Erythroblast (primary cell): ENCODE data around the gene LHX8.

ENCODE experiments used
- GATA1 ChIP-seq: IDR thresholded peaks from 2 replicates; pipeline ENCODE4 v1.6.1; 2011; ENCODE audit warnings: low read depth, mild to moderate bottlenecking, control low read depth, low read length, moderate library complexity
- POLR2A ChIP-seq: IDR thresholded peaks from 2 replicates; pipeline ENCODE4 v1.6.1; 2011; ENCODE audit warnings: mild to moderate bottlenecking, low read length

DNA sequence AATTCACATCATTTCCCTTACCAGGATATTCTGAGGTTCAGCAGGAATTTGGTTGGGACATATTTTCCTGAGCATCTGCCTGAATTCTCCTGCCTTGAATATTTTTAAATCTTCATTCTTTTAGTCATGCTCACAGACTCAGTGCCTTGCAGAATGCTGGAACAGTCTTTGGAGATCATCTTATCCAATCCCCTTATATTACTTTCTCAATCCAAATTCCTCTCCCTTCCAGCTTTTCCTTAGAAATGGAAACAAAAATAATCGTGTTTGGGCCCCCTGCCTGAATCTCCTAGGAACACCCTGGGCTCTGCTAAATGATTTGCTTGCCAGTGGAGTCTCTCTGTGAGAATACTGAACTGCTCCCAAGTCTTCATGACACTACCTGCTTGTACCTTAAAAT lies 38.4 kb downstream of the LHX8 start:
- no peak for TF ChIP-seq POLR2A
- TF ChIP-seq GATA1 = no peak
